GM18498 (cell line): ENCODE measurements around the gene TSPYL4.
"Not testable (repeated sequence)": the region's sequence is repeated elsewhere in the genome, so short reads cannot be mapped to it uniquely, and the experiment has no call there.

Experiments
- ATAC-seq: cut with Tn5 transposase; IDR thresholded peaks from one replicate; pipeline ENCODE4 v1.9.1; 2021; ENCODE audit warnings: mild to moderate bottlenecking, moderate library complexity; ENCODE audit not compliant: unreplicated experiment

TSPYL4 gene

DNA sequence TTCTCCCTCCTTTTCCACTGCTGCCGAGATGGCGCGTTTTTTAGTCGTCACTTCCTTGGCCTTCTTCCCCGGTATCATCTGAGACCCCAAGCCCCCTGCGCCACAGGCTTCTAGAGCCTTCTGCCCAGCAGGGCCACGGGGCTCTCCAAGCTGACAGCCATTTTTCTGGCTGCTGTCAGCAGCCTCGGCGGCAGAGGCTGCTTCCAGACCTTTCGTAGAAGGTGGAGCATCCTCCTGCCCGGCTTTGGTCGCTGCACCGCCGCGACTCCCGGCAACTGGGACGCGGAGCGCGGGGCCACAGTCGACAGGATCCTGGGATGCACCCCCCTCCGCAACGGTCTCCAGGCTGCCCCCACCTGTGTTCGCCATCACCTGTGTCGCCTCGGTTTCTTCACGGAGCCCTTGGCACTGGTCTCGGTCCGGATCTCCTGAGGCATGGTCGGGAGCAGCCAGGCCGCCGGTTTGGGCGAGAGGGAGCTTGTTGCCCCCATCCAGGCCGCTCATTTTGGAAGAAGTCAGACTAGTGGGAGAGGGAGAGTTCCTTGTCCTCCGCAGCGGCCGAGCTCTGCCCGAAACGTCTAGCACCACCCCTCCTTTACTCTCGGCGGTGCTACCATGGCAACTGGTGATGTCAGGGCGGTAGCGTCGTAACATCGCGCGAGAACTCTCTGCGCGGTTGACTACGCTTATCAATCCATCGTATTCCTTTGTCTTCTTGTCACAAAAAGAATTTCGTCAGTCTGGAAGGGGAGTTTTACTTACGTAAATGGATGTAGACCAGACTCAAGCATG lies at the start of gene TSPYL4:
Gene TSPYL4, minus strand, starts transcription at position 571 of the 792 bp plus-strand sequence. Its CDS starts 67 bp downstream, at position 504.
- ATAC-seq, result peak; percentile 100

DNA sequence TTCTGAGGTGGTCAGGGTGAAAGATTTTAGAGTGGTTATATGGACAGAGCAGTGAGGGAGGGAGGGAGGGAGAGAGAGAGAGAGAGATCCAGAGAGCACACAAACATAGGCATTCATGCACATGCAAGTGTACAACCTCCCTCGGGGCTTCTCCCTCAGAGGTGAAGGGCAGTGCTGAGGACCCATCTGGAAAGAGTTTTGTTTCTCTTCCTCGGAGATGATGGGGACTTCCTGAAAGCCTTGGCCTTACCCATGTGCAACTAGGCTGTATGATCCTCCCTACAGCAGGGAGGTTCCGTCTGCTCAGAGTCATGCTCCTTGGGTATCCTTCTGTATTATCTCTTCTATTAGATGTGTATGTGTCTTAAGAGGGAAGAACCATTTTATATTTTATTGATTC lies 47.2 kb upstream of the TSPYL4 start:
- no peak for ATAC-seq

- ATAC-seq, result no peak
These were observed 46.7 kb upstream of the TSPYL4 start for GRCh38 chr6:116300566-116300965.

- no peak for ATAC-seq
These were observed 45.1 kb upstream of the TSPYL4 start for GRCh38 chr6:116298973-116299372.

DNA sequence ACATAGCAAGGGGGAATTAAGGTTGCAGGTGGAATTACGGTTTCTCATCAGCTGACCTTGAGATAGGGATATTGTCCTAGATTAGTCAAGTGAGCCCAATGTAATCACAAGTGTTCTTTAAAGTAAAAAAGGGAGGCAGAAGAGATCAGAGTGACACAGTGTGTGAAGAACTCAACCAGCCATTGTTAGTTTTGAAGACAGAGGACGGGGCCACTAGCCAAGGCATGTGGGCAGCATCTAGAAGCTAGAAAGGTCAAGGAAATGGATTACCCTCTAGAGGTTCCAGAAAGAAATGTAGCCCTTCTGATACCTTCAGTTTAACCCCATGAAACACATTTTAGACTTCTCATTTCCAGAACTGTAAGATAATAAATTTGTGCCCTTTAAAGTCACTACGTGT lies 44.4 kb upstream of the TSPYL4 start:
- no peak for ATAC-seq

DNA sequence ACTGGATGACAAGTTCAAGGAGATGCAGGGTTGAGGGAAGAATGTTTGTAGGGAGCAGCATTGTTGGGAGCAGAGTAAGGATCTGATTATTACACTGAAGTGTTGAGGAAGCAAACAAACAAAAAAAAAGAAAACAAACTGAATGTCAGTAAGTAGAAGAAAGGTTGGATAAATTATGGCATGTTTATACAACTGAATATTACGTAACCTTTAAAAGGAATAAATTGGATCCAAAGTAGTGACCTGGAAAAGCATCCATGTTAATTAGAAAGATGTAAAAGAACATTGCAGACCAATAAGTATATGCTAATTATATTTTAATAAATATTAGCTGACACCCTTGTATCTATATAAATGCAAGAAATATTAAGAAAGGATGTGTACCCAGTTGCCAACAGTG lies 38.7 kb upstream of the TSPYL4 start:
- no peak for ATAC-seq

- no peak for ATAC-seq
These were observed 38.0 kb upstream of the TSPYL4 start for GRCh38 chr6:116291701-116292396.

- no peak for ATAC-seq
These were observed 36.9 kb upstream of the TSPYL4 start for GRCh38 chr6:116290799-116291198.

- no peak for ATAC-seq
These were observed 36.0 kb upstream of the TSPYL4 start for GRCh38 chr6:116289876-116290275.

DNA sequence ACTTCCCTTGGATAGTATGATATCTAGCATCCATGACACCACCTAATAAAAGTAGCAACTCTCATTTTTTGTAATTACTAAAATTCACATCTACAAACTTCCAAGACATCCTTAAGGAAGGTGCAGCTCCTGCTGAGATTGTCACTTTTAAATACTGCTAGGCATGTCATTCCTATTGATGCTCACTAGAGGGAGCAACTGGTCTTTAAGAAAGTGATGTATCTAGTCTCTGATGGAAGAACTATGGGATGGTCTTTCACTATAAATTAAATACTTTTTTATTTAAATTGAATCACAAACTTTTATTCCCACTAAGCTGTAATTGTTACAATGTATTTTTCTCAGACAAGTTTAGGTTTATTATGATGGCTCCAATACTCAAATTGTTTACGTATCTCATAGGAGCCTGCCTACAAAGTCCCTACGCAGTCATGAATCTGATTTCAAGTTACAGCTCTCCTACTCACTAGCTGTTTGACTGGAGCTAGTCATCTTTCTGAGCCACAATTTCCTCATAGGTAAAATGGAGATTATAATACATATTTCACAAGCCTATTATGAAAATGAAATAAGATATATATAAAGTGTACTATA lies 33.9 kb upstream of the TSPYL4 start:
- no peak for ATAC-seq

DNA sequence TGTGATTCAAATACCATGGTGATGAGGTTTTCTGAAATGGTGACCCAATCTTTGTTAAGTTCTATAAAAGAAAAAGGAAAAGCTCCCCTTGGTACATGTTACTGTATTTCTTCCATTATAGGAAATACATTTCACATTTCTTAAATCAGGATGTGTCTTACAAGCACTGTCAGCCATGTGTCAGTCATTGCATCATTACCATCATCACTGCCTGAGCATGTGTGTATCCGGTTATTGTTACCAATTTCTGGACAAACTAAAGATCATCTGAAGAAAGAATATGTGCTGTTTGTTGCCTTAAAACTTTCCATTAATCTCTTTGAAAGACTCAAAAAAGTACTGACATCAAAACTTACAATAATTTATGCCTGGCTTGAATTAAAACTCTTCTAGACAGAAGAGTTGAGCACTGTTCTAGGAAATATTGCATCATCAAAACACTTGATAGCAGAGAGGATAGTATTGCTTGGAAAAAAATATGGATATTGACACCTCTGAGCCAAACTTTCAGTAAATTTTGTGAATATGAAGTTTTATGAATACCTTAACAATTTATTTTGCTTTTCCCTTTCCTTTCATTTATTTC lies 33.0 kb upstream of the TSPYL4 start:
- ATAC-seq, result no peak

DNA sequence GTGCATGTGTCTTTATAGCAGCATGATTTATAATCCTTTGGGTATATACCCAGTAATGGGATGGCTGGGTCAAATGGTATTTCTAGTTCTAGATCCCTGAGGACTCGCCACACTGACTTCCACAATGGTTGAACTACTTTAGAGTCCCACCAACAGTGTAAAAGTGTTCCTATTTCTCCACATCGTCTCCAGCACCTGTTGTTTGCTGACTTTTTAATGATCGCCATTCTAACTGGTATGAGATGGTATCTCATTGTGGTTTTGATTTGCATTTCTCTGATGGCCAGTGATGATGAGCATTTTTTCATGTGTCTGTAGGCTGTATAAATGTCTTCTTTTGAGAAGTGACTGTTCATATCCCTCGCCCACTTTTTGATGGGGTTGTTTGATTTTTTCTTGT lies 31.1 kb upstream of the TSPYL4 start:
- not testable (repeated sequence) for ATAC-seq

DNA sequence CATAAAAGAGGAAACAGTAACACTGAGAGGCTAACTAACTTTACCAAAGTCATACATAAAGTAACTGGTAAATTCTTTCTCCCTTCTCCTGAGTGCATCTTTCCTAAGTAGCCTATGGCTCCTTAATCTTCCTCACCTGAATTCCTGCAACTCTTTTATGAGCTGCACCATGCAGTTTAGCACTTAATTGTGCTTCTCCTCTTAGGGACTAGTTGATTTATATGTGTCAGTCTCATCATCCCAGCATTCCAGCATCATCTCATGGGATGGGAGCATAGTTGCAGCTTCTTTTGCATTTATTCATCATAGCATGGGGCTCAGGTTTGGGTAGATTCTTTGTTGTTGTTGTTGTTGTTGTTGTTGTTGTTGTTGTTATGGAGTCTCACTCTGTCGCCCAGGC lies 29.3 kb upstream of the TSPYL4 start:
- ATAC-seq, result no peak

GRCh38 chr6:116282698-116283097 lies 28.8 kb upstream of the TSPYL4 start:
- ATAC-seq, result no peak

DNA sequence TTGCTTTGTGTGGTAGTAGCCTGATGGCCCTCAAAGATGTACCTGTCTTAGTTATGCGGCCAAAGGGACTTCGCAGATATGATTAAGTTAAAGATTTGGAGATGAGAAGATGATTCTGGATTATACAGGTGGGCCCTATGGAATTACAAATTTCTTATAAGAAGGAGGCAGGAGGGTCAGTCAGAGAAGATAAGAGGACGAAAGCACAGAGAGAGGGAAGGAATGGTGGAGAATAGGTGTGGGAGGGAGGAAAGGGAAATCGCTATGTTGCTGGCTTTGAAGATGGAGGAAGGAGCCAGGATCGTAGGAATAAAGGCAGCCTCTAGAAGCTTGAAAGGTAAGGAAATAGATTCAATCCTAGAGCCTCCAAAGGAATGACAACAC lies 27.1 kb upstream of the TSPYL4 start:
- ATAC-seq, result no peak

DNA sequence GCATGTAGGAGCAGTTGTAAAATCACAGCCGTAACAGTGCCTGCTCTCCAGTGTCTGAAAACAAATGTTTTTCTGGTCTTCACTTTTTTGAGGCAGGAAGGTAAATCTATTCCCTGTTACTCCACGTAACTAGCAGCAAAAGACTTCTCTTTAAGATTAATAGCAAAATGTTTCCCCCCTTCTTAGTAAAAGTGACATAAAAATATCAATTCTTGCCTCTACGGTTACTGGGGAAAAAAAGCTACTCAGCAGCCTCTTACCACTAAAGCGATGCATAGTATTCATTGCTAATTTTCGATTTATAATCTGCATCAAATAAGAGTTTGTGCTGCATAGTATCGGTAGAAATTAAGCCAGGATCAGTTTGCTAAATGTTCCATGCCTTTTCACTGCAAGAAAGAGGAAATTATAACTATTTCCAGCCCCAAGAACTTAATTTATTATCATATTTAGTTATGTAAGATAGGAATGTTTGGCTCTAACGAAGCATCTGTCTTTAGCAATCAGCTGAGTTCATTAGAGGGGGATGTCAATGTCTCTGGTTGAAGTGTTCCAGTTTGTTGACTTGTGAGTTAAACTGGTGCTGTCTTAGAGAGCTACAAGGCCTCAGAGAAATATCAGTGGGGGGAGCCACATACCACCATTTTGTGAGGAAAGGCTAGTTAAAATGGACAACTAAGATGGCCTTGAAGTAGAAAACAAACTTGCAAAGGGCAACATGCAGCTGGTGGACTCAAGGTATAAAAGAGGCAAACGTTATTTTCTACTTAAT lies 26.5 kb upstream of the TSPYL4 start:
- no peak for ATAC-seq

- peak; percentile 95 for ATAC-seq
These were observed 25.6 kb upstream of the TSPYL4 start, which contains the start of gene TSPYL1 for GRCh38 chr6:116279232-116280160. Gene TSPYL1 (minus strand): TSS chr6:116279930. CDS start chr6:116279830, 100 bp downstream.

DNA sequence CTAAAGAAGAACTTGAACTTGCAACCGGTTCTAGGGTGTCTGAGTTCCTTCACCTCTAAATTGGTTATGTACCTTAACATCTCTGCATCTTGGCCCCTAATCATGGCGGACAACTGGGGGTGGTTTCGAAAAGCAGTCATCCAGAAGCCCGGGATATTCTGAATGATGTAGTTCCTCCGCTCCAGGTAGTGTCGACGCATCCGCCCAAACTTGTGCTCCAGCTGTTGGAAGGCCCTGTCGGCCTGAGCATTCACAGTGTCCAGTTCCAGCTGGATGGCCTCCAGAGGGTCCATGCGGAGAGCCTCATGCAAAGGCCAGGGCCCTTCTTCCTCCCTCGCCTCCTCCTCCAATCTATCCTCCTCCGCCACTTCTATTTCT lies 25.0 kb upstream of the TSPYL4 start:
- no peak for ATAC-seq

- no peak for ATAC-seq
These were observed 24.6 kb upstream of the TSPYL4 start for GRCh38 chr6:116278481-116278829.

- ATAC-seq, result no peak
These were observed 23.2 kb upstream of the TSPYL4 start for GRCh38 chr6:116277124-116277523.
